GM12878 (cell line): ENCODE measurements around the gene RDM1.

ENCODE experiments used
- BACH1 ChIP-seq: fragments of 450-650 bp; IDR thresholded peaks from 2 replicates; pipeline ENCODE4 v1.6.1; 2017; ENCODE audit warnings: mild to moderate bottlenecking, borderline replicate concordance
- CEBPB ChIP-seq, 2 experiments: fragments of 150-350 bp in 1 of 2; IDR thresholded peaks; 2 replicates each; pipeline ENCODE4 v1.6.1; 2012 to 2014; ENCODE audit warnings: low read depth in 2 of 2, low read length in 2 of 2, borderline replicate concordance in 1 of 2, inconsistent platforms in 1 of 2
- CTCF ChIP-seq, 3 experiments: IDR thresholded peaks in 2 of 3; conservative IDR thresholded peaks in 1 of 3; 2 replicates each; pipeline ENCODE4 v1.5.1; 2011; ENCODE audit warnings: low read depth in 3 of 3, low read length in 3 of 3, mild to moderate bottlenecking in 3 of 3, control low read depth in 2 of 3, moderate library complexity in 2 of 3, inconsistent platforms in 1 of 3, mixed read lengths in 1 of 3; ENCODE audit not compliant: control insufficient read depth in 2 of 3, insufficient read depth in 1 of 3; ENCODE audit errors: extremely low read depth in 1 of 3
- IRF4 ChIP-seq: IDR thresholded peaks from 2 replicates; pipeline ENCODE4 v1.6.1; 2011; ENCODE audit warnings: low read depth, low read length
- RAD51 ChIP-seq: fragments of 450-650 bp; IDR thresholded peaks from 2 replicates; pipeline ENCODE4 v1.6.1; 2016; ENCODE audit warnings: moderate library complexity, mild to moderate bottlenecking, inconsistent platforms
- REST ChIP-seq: IDR thresholded peaks from 2 replicates; pipeline ENCODE4 v1.6.1; 2012; ENCODE audit warnings: mild to moderate bottlenecking, low read depth, low read length
- ZBTB33 ChIP-seq: fragments of 450-650 bp; IDR thresholded peaks from 2 replicates; pipeline ENCODE4 v1.6.1; 2017; ENCODE audit warnings: mild to moderate bottlenecking
- ZNF274 ChIP-seq: IDR thresholded peaks from one replicate; pipeline ENCODE4 v1.8.0; 2011; ENCODE audit not compliant: insufficient read length, insufficient read depth

- TF ChIP-seq CEBPB (IDR thresholded peaks at IDR 0.05; ENCODE audit: borderline replicate concordance in 1 of 2, low read depth in 2 of 2, low read length in 2 of 2) (no peak), REST (no peak), ZNF274 (no peak), CTCF (IDR thresholded peaks at IDR 0.05 in 2 of 3, conservative IDR thresholded peaks at IDR 0.05 in 1 of 3; ENCODE audit: control insufficient read depth in 2 of 3, extremely low read depth in 1 of 3, insufficient read depth in 1 of 3, low read depth in 3 of 3, low read length in 3 of 3) (no peak), ZBTB33 (no peak), RAD51 (no peak), BACH1 (no peak), IRF4 (no peak)
These were observed 17.5 kb upstream of the RDM1 start for GRCh38 chr17:35948092-35948491.
